Heart left ventricle (tissue), 13 donors: ENCODE measurements around the gene CDC42.

ENCODE experiments used
- POLR2A ChIP-seq, 2 donors: fragments of 450-650 bp; IDR thresholded peaks; one replicate each; pipeline ENCODE4 v1.6.1; 2017; ENCODE audit warnings: antibody characterized with exemption in 2 of 2, mild to moderate bottlenecking in 2 of 2, moderate library complexity in 2 of 2
- TF ChIP-seq, protein P1 (sequence below), 12 donors: fragments of 200-600 bp; sonication (generic) in 4 of 12; IDR thresholded peaks; one replicate each; pipeline versions ENCODE4 v1.5.0 to v1.8.0; 2018 to 2022; ENCODE audit warnings: antibody characterized with exemption in 12 of 12, mild to moderate bottlenecking in 5 of 12
- donor health status: ischemic (EF 13 %, LVEDD 7.1; RV severe dilation, severe dysfunction).
- donor health status: DM: no; HTN: yes; CAD: no.
- donor health status: DM: no; HTN: no; CAD: no.
- donor health status: ischemic (EF 25% LVEDD 6.9; RV normal size, moderate dysfunction).
- donor health status: ischemic (EF 25% LVEDD 5.7; RV mildly dilated, moderate dysfunction).
- donor health status: ischemic (EF 35%, LVEDD 5.7; RV mildly dilated, moderate dysfunction).
- donor health status: nonischemic (EF 11% LVEDD 7.7; RV severe dilation, severe dysfunction).
- donor health status: DM: yes; HTN: yes; CAD: no.
- donor health status: PGD.
- donor health status: ischemic (EF 29% LVEDD 5.4; RV normal size, mild dysfunction).
- donor health status: nonischemic (EF 23%, LVEDD 6.1; RV moderate dilation, normal function).

DNA sequence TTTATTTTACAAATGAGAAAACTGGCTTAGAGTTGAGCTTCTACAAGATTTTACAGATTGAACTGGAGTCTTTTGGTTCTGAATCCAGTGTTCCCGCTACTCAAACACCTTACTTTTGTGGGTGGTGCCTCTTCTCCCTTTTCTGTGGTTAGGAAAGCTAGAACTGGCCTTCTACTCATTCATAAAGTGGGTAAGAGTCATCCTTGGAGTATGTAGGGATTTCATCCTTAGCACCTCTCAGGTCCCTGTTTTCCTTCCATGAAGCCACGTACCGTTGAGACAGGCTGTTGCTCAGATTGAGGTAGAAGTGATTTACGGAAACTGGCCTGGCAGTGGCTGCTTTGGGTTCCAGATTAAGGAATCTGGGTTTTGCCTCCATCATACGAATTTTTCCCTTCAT is 54.6 kb downstream of the CDC42 start:
- TF ChIP-seq, protein P1, sequence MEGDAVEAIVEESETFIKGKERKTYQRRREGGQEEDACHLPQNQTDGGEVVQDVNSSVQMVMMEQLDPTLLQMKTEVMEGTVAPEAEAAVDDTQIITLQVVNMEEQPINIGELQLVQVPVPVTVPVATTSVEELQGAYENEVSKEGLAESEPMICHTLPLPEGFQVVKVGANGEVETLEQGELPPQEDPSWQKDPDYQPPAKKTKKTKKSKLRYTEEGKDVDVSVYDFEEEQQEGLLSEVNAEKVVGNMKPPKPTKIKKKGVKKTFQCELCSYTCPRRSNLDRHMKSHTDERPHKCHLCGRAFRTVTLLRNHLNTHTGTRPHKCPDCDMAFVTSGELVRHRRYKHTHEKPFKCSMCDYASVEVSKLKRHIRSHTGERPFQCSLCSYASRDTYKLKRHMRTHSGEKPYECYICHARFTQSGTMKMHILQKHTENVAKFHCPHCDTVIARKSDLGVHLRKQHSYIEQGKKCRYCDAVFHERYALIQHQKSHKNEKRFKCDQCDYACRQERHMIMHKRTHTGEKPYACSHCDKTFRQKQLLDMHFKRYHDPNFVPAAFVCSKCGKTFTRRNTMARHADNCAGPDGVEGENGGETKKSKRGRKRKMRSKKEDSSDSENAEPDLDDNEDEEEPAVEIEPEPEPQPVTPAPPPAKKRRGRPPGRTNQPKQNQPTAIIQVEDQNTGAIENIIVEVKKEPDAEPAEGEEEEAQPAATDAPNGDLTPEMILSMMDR (IDR thresholded peaks at IDR 0.05), result no peak
- no peak for TF ChIP-seq POLR2A (IDR thresholded peaks at IDR 0.05)
